Left renal cortex interstitium (tissue), 4 donors: ENCODE measurements around the gene EHBP1. TPM values are rescaled to one million over a fixed set of nuclear protein-coding genes. Genes with fewer than 3 reads are reported as not detected.

ENCODE experiments used
- DNase-seq, 4 donors: peaks; one replicate each; pipeline ENCODE4 v3.0.0-alpha.2; 2013; ENCODE audit warnings: low read depth in 4 of 4, low spot score in 2 of 4, missing footprints in 1 of 4
- polyA plus RNA-seq, 4 donors: library from polyadenylated mRNA; unstranded; fragments of 120-200 nt; gene quantifications; one replicate each; pipeline ENCODE4 v1.2.1, GENCODE V29; 2013; ENCODE audit not compliant: insufficient read length in 4 of 4

The EHBP1 gene
- 10 to 100 TPM; 40.8 to 55.7 (median 46.5) TPM for polyA plus RNA-seq

GRCh38 chr2:62705007-62705829 lies at the start of gene EHBP1:
Gene EHBP1, plus strand, starts transcription at chr2:62705713. Its CDS starts 1,479 bp downstream, at chr2:62707192.
- peak; percentile 94 to 99 (median 97) for DNase-seq

- no peak for DNase-seq
These were observed 47.7 kb upstream of the EHBP1 start for GRCh38 chr2:62657783-62658182.

- DNase-seq = no peak
These were observed 46.6 kb upstream of the EHBP1 start for GRCh38 chr2:62658891-62659290.

GRCh38 chr2:62660087-62660486 lies 45.4 kb upstream of the EHBP1 start:
- no peak for DNase-seq

GRCh38 chr2:62660582-62661262 lies 44.8 kb upstream of the EHBP1 start:
- DNase-seq = no peak

- DNase-seq = no peak
These were observed 44.3 kb upstream of the EHBP1 start for GRCh38 chr2:62661263-62661635.

- no peak for DNase-seq
These were observed 43.4 kb upstream of the EHBP1 start for GRCh38 chr2:62662131-62662530.

GRCh38 chr2:62662554-62662953 lies 43.0 kb upstream of the EHBP1 start:
- DNase-seq = no peak

- DNase-seq = peak in 2 of 4 donors; percentile 63 to 67
These were observed 42.1 kb upstream of the EHBP1 start for GRCh38 chr2:62663411-62663810.

GRCh38 chr2:62663920-62664795 lies 41.4 kb upstream of the EHBP1 start:
- DNase-seq = peak in 1 of 4 donors; percentile 41

- DNase-seq = no peak
These were observed 40.1 kb upstream of the EHBP1 start for GRCh38 chr2:62665446-62665845.

GRCh38 chr2:62669180-62669579 lies 36.3 kb upstream of the EHBP1 start:
- no peak for DNase-seq

- peak in 1 of 4 donors; percentile 8 for DNase-seq
These were observed 32.9 kb upstream of the EHBP1 start for GRCh38 chr2:62672601-62673000.

- DNase-seq = no peak
These were observed 30.5 kb upstream of the EHBP1 start for GRCh38 chr2:62675062-62675461.

- DNase-seq = no peak
These were observed 20.3 kb upstream of the EHBP1 start for GRCh38 chr2:62685256-62685655.

- DNase-seq = no peak
These were observed 19.4 kb upstream of the EHBP1 start for GRCh38 chr2:62686012-62686685.

- DNase-seq = no peak
These were observed 17.9 kb upstream of the EHBP1 start for GRCh38 chr2:62687636-62688035.

- DNase-seq = no peak
These were observed 16.7 kb upstream of the EHBP1 start for GRCh38 chr2:62688771-62689170.

GRCh38 chr2:62691186-62691585 lies 14.3 kb upstream of the EHBP1 start:
- DNase-seq = no peak

- no peak for DNase-seq
These were observed 13.3 kb upstream of the EHBP1 start for GRCh38 chr2:62692225-62692624.
